NCI-H2227 treated with DMSO at 0.1 percent for 48 hours (cell line): ENCODE data around the gene LRRC31.

Experiments used
- DNase-seq: peaks from one replicate; lab custom pipeline; 2025; lab: John Stamatoyannopoulos, UW

LRRC31 gene

DNA sequence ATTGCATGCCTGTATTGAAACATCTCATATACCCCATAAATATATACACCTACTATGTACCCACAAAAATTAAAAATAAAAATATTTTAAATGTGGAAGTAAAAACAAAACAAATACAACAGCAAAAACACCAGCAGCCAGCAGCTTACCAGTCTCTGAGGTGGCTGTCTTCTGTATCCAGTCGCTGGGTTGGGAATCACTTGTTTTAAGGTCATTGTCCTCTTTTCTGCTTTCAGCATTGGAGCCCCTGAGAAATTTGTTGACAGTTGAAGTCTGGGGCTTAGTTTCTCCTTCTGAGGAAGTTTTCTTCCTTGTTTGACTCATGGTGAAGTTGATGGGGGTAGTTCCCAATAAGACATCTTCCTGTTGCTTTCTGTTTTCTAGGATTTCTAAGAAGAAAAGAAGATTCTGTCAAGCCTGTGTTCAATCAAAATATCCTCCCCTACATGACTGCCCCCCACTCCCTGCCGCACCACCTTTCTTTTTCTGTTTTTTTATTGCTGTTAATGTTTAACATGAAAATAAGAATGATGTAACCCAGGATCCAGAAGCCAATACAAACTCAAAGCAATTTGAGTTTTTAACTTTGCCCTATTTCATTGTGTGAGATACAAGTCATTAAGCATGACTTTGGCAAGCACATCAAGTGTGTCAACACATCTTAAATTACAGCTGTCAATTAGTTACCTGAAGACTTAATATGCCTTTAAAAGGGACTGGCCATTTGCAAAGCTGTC, at the start of gene LRRC31:
LRRC31 (minus strand) TSS at position 452 of the 737 bp plus-strand sequence; CDS start at position 324, 128 bp downstream.
- no peak for DNase-seq

DNA sequence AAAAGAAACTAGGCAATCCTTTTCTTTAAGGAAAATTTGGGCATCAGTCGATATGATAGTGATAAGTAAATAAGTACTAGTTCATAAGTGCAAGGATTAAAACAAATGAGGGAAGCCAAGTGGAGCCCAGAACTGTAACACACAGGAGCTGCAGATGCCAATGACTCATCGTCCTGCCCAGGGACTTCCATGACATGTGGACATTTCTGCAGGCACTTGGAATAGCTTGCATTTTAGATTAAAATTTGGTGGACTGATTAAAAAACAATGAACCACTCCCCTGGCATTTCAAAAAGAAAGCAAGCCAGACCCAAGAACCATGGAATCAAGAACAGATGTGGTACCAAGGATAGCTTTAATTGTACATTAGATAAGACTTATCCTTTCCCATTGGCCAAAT, 44.6 kb upstream of the LRRC31 start:
- no peak for DNase-seq

DNA sequence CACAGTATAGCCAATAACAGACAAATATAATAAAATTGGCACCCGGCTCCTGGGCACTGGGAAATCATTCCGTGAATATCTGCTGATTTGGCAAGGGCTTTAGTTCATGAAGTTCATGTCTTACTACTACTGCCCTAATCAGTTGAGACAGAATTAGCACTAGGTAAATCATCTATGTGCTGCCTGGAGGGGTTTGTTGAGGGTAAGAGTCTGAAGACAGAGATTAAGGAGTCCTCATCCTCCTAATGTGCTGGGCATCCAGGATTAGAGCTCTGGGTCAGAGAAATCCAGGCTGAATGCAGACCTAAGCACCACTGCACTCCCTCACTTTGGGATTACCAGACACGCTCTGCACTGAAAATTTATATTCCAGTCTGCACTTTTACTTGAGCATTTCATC, 43.6 kb upstream of the LRRC31 start:
- DNase-seq: no peak

DNA sequence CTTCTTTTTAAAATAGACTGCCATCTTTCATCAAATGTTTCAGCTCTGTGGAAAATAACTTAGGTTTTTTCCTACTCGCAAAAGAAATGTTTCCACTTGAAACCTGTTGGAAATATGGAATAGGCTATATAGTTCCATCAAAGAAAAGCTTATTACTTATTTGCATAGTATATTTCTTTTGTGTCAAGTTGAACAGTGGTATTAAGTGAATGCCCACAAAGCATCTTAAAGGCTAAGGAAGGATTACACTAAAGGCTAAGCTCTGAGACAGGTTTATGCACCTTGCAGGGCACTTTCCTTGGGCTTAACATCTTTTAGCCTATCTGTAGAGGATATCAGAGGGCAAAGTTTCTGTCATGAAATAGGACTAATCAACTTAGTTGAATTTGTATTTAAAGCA, 41.5 kb upstream of the LRRC31 start, which contains the start of gene SAMD7:
SAMD7 (plus strand) TSS at position 301 of the 400 bp plus-strand sequence. CDS start 7,927 bp downstream, outside the sequence.
- no peak for DNase-seq

DNA sequence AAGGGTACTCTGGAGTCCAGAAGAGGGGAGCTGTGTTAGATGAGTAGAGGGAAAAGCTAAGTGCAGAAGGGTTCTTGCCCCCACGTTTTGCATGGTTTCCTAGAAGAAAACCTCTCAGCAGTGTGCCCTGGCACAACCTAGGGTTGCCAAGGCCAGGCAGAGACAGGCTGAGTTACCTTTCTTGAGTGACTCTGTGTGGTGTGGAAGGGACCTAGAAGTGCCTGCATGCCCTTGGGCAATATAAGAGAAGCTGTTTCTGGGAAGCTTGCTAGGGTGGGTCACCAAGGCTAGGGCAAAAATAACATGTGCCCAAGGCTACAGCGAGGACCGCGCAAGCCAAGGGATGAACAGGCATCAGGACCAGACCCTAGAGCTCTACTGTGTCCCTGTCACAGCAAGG, 38.2 kb upstream of the LRRC31 start:
- DNase-seq: no peak

GRCh38 chr3:169907476-169907875, 37.7 kb upstream of the LRRC31 start:
- no peak for DNase-seq

- no peak for DNase-seq
Observed at GRCh38 chr3:169905404-169905803, 35.7 kb upstream of the LRRC31 start.

DNA sequence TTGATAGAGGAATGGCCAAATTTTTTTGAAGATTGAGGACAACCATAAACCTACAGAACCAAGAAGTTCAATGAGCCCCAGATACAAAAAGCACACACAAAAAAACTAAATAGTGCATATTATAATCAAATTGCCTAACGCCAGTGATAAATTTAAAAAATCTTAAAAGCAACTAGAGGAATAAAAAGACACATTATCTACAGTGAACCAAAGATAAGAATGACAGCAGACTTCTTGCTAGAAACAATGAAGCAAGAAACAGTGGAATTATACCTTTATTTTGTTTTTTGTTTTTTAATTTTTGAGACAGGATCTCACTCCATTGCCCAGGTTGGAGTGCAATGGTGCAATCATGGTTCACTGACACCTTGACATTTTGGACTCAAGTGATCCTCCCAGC, 31.7 kb upstream of the LRRC31 start:
- DNase-seq: no peak

DNA sequence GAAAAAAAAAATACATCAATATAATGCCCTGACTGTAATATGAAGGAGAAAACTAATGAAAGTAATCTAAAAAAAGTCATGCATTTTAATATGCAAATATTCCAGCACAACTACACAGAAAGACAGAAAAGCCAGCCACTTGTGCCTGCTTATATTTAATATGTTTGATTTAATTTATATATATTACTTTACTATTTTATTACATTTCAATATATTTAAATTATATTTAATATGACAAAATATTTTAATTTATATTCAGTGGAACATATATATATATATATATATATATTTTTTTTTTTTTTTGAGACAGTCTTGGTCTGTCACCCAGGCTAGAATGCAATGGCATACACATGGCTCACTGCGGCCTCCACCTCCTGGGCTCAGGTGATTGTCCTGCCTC, 27.5 kb upstream of the LRRC31 start:
- DNase-seq: no peak

DNA sequence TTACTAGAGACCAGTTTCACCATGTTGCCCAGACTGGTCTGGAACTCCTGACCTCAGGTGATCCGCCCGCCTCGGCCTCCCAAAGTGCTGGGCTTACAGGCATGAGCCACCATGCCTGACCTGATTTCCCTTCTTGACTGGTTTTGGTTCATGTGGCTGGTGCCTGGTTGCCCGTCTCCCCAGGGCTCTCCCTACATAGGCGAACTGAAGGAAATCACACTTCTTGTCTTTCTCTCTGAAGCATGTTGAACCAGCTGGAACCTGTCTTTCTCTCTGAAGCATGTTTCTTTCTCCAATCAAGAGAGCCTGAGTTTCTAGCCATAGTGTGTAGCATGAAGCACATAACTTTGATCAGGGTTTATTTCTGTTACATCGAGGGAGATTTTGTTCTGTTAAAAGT, 25.3 kb upstream of the LRRC31 start:
- no peak for DNase-seq

DNA sequence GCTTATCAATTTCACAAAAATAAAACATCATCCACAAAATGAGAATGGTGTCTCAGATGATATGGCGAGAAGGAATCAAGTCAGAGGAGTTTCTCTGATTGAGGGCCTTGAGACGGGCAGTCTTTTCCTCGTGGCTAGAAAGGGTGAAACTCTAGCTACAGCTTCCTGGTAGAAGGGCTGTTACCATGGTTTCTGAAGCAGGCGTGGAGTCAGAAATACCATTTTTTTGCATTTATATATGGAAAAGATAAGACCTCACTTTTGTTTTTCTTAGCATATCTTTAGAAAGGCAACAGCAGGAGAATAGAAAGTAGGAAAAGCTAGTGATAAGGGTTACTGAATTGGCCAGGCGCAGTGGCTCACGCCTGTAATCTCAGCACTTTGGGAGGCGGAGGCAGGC, 24.4 kb upstream of the LRRC31 start:
- DNase-seq: no peak

- DNase-seq: no peak
Observed at GRCh38 chr3:169891886-169892285, 22.2 kb upstream of the LRRC31 start.

DNA sequence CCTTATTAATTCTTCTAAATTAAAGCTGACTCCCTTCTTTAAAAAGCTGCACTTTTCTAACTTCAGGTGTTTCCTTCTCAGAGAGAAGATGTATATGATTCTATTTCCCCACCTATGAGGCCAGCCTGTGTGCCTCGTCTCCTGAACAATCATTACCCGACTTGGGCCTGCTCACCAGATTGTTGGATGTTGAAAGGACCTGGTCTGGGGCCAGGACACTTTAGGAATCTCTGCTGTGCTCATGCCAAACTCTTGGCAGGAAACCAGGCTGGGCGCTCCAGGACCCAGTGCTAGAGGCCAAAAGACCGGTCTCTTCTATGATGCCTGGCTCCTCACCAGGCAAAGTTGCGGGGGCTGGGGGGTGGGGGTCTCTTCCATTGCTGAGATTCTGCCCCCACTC, 16.9 kb upstream of the LRRC31 start:
- no peak for DNase-seq

GRCh38 chr3:169880576-169881250, 11.0 kb upstream of the LRRC31 start:
- no peak for DNase-seq

DNA sequence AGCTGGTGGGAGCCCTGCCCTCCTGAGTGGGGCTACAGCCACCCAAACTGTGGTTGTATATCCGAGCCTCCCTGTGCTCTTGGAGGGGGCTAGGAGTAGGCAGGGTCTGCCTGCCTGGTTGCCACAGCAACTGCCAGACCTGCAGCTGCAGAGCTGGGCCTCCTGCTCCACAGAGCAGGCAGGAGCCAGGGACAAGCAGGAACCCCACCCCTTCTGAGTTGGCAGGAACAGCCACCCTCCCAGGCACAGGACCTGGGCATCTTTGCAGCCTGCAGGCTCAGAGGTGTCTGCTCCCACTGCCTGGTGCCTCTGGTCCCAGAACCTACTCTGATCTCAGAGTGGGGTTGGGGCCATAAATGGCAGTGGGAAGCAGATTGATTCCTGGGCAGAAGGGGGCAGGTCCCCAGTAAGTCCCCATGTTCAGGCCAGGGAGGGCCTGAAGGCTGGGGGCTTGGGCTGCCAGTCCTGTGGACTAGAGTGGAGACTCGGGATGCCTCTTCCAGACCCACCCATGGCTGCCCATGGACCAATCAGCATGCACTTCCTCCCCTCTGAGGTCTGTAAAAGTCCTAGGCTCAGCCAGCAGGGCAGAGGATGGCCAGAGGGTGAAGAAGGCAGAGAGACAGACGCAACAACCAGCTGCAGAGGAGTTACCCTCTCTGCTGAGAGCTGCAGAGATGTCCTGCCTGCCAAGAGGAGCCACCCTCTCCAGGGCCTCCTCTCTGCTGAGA, 10.3 kb upstream of the LRRC31 start:
- DNase-seq: no peak

GRCh38 chr3:169879013-169879557, 9.3 kb upstream of the LRRC31 start:
- no peak for DNase-seq

- DNase-seq: no peak
Observed at GRCh38 chr3:169871129-169871886, 1.6 kb upstream of the LRRC31 start.

DNA sequence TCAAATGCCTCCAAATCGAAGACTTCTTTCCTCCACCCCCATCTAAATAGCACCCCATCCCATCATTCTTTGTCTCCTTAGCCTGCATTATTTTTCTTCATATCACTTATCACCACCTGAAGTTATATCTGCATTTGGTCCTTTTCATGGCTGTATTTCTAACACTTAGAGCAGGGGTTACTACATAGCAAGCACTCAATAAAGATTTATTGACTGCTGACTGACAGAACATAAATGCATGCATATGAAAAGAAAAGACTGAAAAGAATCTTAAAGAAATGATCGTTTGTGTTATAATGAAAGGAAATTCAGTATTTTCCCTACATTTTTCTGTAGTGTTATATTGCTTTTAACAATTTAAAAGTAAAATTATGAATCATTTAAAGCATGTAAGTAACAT, 1.4 kb downstream of the LRRC31 start:
- no peak for DNase-seq

DNA sequence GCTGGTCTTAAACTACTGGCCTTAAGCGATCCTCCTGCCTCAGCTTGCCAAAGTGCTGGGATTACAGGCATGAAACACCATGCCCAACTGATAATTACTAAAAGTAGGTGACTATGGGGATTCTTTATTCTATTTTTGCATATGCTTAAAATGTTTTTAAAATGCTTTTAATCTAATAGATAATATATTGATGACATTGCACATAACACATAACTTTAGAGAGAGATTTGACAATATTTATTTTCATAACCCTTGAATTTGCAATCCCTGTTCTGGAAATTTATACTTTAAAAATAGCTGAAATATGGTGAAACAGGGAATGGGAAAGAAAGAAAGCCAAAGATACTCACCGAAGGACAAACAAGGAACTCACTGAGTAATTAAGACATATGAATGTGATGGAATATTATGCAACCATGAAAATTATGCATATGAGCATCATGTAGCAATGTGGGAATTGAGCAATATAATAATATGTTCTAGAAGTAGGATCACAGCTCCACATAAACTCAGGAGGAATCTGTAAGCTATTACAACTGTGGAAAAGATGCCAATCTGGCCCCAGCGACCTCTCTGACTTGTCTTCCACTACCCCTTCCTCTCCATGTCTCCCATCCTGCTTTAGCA, 2.0 kb downstream of the LRRC31 start:
- no peak for DNase-seq

DNA sequence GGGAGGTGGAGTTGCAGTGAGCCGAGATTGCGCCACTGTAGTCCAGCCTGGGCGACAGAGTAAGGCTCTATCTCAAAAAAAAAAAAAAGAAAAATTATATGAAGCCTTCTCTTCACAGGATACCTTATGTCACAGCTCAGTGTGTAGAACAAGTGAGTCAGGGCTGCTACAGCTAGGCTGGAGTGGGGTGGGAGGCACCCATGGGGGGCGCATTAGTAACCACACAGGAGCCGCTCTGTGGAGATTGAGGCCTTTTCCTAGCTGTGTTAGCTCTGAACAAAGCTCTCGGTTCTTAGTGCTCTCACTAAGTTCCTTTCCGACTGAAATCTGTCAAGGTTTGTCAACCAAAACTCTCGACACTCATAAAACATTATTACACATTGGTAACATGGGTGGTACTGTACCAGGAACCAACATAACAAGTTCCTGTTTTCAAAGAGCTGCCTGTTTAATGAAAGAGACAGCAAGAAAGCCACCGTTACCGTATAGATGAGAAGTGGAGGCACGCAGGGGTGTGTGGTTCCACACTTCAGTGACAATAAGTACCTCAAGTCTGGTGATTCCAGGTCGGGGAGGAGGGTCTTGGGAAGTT, 4.5 kb downstream of the LRRC31 start:
- no peak for DNase-seq

DNA sequence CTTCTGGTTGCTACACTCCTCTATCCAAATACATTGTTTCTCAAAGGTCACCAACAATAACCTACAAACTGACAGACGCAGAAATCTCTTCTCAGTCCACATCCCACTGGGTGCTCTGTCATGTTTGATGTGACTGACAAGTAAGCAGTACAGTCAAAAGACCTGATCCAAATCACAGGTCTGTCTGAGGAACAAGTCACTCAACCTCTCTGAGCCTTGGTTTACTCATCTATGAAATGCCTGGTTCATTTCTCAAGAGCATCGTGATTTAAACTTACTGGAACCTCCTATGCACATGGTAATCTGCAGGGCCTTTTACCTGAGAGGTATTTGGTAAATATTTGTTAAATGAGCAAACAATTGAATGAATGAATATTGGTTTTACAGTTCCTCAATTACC, 5.5 kb downstream of the LRRC31 start:
- no peak for DNase-seq
